GM12864 (cell line): ENCODE data around the gene NEIL3.

Source experiments
- DNase-seq: peaks from one replicate; pipeline ENCODE4 v3.0.0-alpha.2; 2011; ENCODE audit warnings: low read depth
- H3K4me3 ChIP-seq: 2 replicates; pipeline ENCODE4 v1.5.1; 2011; ENCODE audit warnings: mild to moderate bottlenecking, low read depth, low read length, control low read depth
- CTCF ChIP-seq: IDR thresholded peaks from 2 replicates; pipeline ENCODE4 v1.5.1; 2011; ENCODE audit warnings: low read depth, mild to moderate bottlenecking, moderate library complexity, low read length, control low read depth, inconsistent platforms; ENCODE audit errors: missing control alignments

The NEIL3 gene

GRCh38 chr4:177309522-177310371 lies at the start of gene NEIL3:
NEIL3 (plus strand) TSS chr4:177309874; CDS start chr4:177309954, 80 bp downstream.
- TF ChIP-seq CTCF: no peak
- DNase-seq: peak; percentile 76
- peak within 1 kb of the TSS; percentile 87 for H3K4me3 ChIP-seq

- no peak for DNase-seq
- H3K4me3 ChIP-seq: no peak overlapping the region
- no peak for TF ChIP-seq CTCF
Measured at GRCh38 chr4:177263818-177264217, 45.9 kb upstream of the NEIL3 start.

- DNase-seq: no peak
- no peak overlapping the region for H3K4me3 ChIP-seq
- no peak for TF ChIP-seq CTCF
Measured at GRCh38 chr4:177264788-177265422, 44.8 kb upstream of the NEIL3 start.

GRCh38 chr4:177265729-177266128 lies 43.9 kb upstream of the NEIL3 start:
- no peak for DNase-seq
- TF ChIP-seq CTCF: no peak
- no peak overlapping the region for H3K4me3 ChIP-seq

GRCh38 chr4:177266506-177266905 lies 43.2 kb upstream of the NEIL3 start:
- TF ChIP-seq CTCF: no peak
- no peak overlapping the region for H3K4me3 ChIP-seq
- DNase-seq: no peak

- no peak overlapping the region for H3K4me3 ChIP-seq
- no peak for TF ChIP-seq CTCF
- DNase-seq: no peak
Measured at GRCh38 chr4:177267911-177268310, 41.8 kb upstream of the NEIL3 start.
